GM19452 (cell line): ENCODE results near the gene CSNK1G3.
"Not testable (repeated sequence)": the region's sequence is repeated elsewhere in the genome, so short reads cannot be mapped to it uniquely, and the experiment has no call there.

Experiments
- ATAC-seq: cut with Tn5 transposase; IDR thresholded peaks from one replicate; pipeline ENCODE4 v1.9.1; 2021; ENCODE audit not compliant: unreplicated experiment

The CSNK1G3 gene

GRCh38 chr5:123636006-123636405 lies 124.0 kb downstream of the CSNK1G3 start:
- ATAC-seq, result no peak

- ATAC-seq, result not testable (repeated sequence)
Observed at GRCh38 chr5:123637028-123637427, 125.1 kb downstream of the CSNK1G3 start.

- no peak for ATAC-seq
Observed at GRCh38 chr5:123639244-123639643, 127.3 kb downstream of the CSNK1G3 start.

- ATAC-seq, result no peak
Observed at GRCh38 chr5:123645024-123645603, 133.1 kb downstream of the CSNK1G3 start.

GRCh38 chr5:123647066-123647465 lies 135.1 kb downstream of the CSNK1G3 start:
- no peak for ATAC-seq

- no peak for ATAC-seq
Observed at GRCh38 chr5:123651234-123651633, 139.3 kb downstream of the CSNK1G3 start.

GRCh38 chr5:123659011-123659410 lies 147.0 kb downstream of the CSNK1G3 start:
- ATAC-seq, result no peak

- no peak for ATAC-seq
Observed at GRCh38 chr5:123659495-123659894, 147.5 kb downstream of the CSNK1G3 start.

- ATAC-seq, result no peak
Observed at GRCh38 chr5:123664961-123665360, 153.0 kb downstream of the CSNK1G3 start.

- no peak for ATAC-seq
Observed at GRCh38 chr5:123665822-123666371, 153.9 kb downstream of the CSNK1G3 start.
